GM19193 (cell line): ENCODE results near the gene ZXDA.
"Not testable (repeated sequence)": the region's sequence is repeated elsewhere in the genome, so short reads cannot be mapped to it uniquely, and the experiment has no call there.

Experiments used
- POLR2A ChIP-seq: IDR thresholded peaks from 4 replicates; pipeline ENCODE4 v1.6.1; 2011; ENCODE audit not compliant: insufficient read depth, insufficient read length; ENCODE audit errors: extremely low read depth

ZXDA gene

GRCh38 chrX:57910287-57910912 is at the start of gene ZXDA:
Gene ZXDA, minus strand, starts transcription at chrX:57910458. Its CDS starts 38 bp downstream, at chrX:57910420.
- TF ChIP-seq POLR2A = not testable (repeated sequence)

- no peak for TF ChIP-seq POLR2A
Measured at GRCh38 chrX:57952320-57952678, 42.0 kb upstream of the ZXDA start.

- no peak for TF ChIP-seq POLR2A
Measured at GRCh38 chrX:57951666-57952319, 41.5 kb upstream of the ZXDA start.

- TF ChIP-seq POLR2A = no peak
Measured at GRCh38 chrX:57933321-57933720, 23.1 kb upstream of the ZXDA start.

- no peak for TF ChIP-seq POLR2A
Measured at GRCh38 chrX:57932266-57932665, 22.0 kb upstream of the ZXDA start.

DNA sequence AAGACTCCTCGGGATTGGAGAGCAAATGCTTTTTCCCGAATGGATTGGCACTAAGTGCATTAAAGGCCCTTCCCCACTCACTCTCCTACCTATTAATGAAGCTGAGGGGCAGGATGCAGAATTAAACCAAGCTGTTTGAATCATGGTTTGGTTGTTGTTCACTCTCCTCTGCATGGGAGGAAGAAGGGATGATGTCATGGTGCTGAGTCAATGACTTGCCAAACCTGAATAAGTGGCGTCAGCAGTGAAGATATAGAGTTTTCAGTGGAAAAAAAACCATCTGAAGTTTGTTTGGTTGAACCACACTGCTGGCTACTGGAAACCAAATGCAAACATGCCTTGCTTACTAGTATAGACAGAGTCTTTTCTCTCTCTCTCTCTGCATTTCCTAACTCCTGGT is 19.8 kb upstream of the ZXDA start:
- TF ChIP-seq POLR2A = no peak

DNA sequence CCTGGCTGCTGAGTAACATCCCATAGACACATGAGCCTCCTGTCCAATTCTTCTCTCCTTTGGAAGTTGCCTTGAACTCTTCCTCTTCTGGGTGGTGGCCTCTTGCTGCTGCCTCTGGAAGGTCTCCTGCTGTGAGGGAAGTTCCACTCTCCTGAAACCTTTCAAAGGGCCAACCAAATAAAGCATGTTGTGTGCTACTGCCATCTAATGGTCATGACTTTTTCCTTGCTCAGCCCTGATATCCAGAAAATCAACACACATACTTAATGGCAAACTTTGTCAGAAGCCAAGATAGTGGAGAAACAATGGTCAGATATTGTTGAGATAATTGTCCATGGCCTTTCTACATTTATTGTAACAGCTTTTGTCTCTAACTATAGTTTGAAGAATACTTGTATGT is 19.1 kb upstream of the ZXDA start:
- TF ChIP-seq POLR2A = no peak

DNA sequence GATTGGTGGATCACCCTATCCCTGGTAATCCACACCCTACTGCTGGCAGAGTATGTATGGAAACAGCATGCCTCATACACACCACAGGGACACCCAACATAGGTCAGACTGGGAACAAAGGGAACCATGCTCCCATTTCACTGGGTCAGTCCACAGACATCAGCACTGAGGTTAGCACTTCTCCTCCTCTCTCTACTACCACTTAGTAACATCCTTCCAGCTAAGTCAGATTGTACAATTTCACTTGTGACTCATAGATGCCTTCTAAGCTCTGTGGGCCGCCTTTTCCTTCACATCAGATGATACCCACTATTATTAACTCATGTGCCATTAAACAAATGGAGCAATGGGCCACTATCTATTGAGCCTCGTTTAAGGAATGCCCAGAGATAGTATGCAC is 15.5 kb upstream of the ZXDA start:
- no peak for TF ChIP-seq POLR2A

GRCh38 chrX:57918750-57919436 is 8.6 kb upstream of the ZXDA start:
- no peak for TF ChIP-seq POLR2A

DNA sequence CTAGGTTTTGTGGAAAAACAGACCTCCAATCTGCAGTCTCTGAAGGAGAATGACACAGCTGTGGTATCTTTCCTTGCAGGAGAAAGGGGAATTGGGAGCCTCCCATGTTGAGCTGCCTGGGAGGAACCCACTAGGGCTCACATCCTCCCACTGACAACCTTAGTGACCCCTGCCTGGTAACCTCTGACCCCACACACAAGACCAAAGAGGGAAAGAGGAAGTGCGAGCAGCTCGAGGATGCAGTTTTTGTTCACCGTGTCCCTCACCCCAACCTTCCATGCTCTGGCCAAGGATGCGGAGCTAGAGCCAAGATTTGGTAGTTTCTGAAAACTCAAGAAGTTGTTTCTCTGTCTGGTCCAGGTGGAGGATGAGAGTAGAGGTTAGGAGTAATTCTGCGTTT is 5.4 kb upstream of the ZXDA start:
- no peak for TF ChIP-seq POLR2A

- no peak for TF ChIP-seq POLR2A
Measured at GRCh38 chrX:57906790-57907189, 3.5 kb downstream of the ZXDA start.

GRCh38 chrX:57905141-57905540 is 5.1 kb downstream of the ZXDA start:
- TF ChIP-seq POLR2A = no peak

GRCh38 chrX:57904176-57904880 is 5.9 kb downstream of the ZXDA start:
- no peak for TF ChIP-seq POLR2A

- no peak for TF ChIP-seq POLR2A
Measured at GRCh38 chrX:57902633-57903032, 7.6 kb downstream of the ZXDA start.

DNA sequence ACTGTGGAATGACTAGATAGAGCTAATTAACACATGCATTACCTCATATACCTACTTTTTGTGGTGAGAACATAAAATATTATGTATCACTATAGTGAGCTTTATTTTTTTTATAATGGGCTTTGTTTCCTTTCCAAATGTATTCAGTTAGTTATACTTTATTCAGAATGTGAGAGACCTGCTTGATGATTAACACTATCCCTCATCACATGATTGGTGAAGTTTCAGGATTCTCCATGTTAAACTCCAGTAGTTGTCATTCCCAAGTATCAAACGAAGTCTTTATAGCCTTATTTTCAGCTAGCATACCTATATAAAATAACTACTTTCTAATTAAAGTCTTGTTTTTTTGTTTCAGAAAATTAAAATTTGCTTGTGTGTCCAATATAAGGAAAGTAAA is 8.8 kb downstream of the ZXDA start:
- no peak for TF ChIP-seq POLR2A
